Measurements from ENCODE around the gene TMEM131L.
"Not testable (repeated sequence)": the region's sequence is repeated elsewhere in the genome, so short reads cannot be mapped to it uniquely, and the experiment has no call there.

DNA sequence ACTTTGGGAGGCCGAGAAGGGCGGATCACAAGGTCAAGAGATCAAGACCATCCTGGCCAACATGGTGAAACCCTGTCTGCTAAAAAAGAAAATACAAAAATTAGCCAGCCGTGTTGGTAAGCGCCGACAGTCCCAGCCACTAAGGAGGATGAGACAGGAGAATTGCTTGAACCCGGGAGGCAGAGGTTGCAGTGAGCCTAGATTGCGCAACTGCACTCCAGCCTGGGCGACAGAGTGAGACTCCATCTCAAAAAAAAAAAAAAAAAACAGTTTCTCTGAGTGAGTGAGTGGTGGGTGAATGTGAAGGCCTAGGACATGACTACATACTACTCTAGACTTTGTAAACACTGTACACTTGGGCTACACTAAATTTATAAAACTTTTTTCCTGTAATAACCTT lies 49.7 kb upstream of the TMEM131L start:
- TF ChIP-seq, protein P1, sequence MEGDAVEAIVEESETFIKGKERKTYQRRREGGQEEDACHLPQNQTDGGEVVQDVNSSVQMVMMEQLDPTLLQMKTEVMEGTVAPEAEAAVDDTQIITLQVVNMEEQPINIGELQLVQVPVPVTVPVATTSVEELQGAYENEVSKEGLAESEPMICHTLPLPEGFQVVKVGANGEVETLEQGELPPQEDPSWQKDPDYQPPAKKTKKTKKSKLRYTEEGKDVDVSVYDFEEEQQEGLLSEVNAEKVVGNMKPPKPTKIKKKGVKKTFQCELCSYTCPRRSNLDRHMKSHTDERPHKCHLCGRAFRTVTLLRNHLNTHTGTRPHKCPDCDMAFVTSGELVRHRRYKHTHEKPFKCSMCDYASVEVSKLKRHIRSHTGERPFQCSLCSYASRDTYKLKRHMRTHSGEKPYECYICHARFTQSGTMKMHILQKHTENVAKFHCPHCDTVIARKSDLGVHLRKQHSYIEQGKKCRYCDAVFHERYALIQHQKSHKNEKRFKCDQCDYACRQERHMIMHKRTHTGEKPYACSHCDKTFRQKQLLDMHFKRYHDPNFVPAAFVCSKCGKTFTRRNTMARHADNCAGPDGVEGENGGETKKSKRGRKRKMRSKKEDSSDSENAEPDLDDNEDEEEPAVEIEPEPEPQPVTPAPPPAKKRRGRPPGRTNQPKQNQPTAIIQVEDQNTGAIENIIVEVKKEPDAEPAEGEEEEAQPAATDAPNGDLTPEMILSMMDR (IDR thresholded peaks at IDR 0.05 in 2 of 3, conservative IDR thresholded peaks at IDR 0.05 in 1 of 3; ENCODE audit: borderline replicate concordance in 1 of 3, insufficient read depth in 1 of 3, low read depth in 2 of 3, low read length in 2 of 3), result not testable (repeated sequence)
- not testable (repeated sequence) for TF ChIP-seq SP1 (IDR thresholded peaks at IDR 0.05; ENCODE audit: low read depth); EZH2 (IDR thresholded peaks at IDR 0.05); POLR2AphosphoS5 (IDR thresholded peaks at IDR 0.05; ENCODE audit: low read depth, low read length); POLR2A (IDR thresholded peaks at IDR 0.05; ENCODE audit: borderline replicate concordance, extremely low read depth, insufficient read depth, insufficient read length); RAD21 (IDR thresholded peaks at IDR 0.05; ENCODE audit: low read depth)
- TF ChIP-seq, protein P2, sequence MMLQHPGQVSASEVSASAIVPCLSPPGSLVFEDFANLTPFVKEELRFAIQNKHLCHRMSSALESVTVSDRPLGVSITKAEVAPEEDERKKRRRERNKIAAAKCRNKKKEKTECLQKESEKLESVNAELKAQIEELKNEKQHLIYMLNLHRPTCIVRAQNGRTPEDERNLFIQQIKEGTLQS (IDR thresholded peaks at IDR 0.05), result not testable (repeated sequence)
- TF ChIP-seq, protein P3, sequence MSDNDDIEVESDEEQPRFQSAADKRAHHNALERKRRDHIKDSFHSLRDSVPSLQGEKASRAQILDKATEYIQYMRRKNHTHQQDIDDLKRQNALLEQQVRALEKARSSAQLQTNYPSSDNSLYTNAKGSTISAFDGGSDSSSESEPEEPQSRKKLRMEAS (IDR thresholded peaks at IDR 0.05), result not testable (repeated sequence)
